ENCODE results near the gene HOXA2. TPM values are rescaled to one million over a fixed set of nuclear protein-coding genes. Genes with fewer than 3 reads are reported as not detected.

Gene HOXA2
- total RNA-seq, 1 donor from 2014 or later: 0.24 TPM

DNA sequence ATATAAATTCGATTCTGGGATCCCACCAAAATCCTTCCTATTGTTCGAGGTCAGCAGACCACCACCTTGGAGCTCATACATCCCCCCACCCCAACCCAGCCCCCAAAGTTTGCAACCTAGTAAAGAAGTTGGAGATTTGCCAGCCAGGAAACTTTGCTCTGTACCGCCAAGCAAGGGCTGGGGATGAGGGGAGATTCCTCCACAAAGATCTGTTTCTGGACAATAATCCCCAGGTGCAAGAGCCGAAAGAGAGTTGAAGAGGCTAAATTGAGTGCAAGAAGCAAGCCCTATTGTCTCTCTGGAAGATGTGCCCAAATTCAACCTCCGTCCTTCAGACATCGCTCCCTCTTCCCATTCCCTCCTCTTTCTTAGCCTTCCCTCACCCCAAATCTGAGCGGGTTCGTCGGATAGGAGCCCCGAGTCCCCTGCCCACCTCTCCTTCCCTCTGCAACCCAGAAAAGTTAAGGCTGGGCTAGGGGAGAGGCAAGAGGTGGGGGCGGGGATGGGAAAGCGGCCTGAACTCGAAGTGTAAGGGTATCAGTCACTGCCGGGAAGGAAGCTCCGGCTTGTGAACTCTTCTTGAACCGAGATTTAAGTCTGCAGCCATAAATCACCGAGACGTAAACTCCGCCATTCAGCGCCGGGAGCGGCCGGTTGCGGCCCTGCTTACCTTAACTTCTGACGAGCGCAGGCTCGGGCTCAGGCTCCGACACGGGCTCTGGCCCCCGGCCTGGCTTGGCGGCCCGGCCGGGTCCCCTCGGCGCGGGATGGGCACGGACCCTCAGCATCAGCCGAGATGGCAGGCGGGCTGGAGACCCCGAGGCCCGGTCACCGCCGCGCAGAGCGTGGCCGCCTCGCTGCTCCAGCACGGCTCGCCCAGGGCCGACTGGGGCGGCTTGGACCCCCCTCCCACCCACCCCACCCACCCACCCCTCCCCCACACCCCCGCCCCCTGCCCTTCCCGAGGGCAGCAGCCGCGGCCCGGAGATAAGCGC, 10.8 kb upstream of the HOXA2 start:
- DNase-seq (ENCODE audit: low spot score): peak; percentile 92

DNA sequence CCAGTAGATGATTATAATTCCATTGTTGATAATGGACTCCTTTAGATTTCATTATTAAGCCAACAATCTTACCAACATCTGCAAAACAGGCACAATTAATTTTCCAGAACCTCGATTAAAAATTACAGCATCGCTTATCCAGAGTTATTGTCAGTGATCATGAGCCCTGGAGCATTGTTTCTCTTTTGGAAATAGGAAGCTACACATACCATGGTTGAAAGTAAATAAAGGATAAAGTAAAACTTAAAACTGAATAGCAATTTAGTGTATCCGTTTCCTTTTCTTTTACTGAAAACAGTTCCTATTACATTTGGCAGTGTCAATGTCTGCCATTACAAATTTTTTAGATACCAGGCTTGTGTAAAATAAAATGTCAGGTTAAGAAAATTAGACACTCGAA, 9.9 kb upstream of the HOXA2 start:
- DNase-seq (ENCODE audit: low spot score): no peak

DNA sequence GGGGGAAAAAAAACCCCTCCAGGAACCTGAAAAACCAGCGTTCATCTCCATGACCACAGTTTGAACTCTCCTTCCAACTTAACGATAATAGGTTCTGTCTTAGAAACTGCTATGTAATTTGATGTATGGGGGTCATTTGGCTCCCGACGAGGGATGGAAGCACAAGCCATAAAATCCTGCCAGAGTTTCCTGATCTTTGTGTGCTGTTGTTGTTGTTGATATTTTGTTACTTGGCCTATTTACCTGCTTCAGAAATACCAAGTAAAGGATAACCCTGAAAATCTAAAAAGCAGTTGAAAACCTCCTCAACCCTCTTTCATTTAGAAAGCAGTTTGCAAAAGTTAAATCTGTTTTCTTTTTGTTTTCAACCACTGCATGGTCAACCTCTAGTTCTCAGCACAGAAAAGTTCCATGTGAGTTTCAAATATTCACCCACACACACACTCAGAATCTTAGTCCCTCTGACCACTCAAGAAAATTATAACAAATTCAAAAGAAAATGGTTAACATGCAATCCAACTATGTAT, 9.3 kb upstream of the HOXA2 start:
- peak; percentile 64 for DNase-seq (ENCODE audit: low spot score)

DNA sequence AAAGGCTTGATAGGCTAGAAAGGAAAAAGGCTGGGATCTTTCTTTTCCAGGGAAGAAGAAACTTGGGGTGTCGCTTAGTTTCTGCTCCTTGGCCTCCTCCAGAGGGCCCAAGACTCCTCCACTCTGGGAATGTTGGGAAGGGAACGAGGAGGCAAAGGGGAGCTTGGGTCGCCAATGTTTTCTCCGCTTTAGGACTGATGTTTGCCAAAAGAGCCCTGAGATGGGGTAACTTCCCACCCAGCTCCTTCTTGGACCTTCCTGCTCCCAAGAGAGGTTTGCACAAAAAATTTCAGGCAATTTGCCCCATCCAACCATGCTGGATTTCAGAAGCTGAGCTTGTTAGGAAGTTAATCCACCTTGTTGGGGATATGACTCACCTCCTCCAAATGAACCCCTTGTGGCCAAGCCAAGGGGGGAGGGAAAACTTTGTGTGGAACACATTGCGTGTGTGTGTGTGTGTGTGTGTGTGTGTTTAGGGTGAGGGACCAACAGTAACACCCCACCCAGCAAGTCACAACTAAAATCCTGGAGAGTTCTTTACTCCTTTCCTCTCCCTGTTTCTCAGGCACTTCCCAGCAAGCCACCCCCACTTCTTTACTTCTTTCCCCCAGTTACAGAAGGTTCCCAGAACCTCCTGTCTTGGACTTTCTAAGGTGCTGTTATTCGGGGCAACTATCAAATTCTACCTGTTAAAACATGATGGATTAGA, 8.7 kb upstream of the HOXA2 start:
- peak; percentile 53 for DNase-seq (ENCODE audit: low spot score)

DNA sequence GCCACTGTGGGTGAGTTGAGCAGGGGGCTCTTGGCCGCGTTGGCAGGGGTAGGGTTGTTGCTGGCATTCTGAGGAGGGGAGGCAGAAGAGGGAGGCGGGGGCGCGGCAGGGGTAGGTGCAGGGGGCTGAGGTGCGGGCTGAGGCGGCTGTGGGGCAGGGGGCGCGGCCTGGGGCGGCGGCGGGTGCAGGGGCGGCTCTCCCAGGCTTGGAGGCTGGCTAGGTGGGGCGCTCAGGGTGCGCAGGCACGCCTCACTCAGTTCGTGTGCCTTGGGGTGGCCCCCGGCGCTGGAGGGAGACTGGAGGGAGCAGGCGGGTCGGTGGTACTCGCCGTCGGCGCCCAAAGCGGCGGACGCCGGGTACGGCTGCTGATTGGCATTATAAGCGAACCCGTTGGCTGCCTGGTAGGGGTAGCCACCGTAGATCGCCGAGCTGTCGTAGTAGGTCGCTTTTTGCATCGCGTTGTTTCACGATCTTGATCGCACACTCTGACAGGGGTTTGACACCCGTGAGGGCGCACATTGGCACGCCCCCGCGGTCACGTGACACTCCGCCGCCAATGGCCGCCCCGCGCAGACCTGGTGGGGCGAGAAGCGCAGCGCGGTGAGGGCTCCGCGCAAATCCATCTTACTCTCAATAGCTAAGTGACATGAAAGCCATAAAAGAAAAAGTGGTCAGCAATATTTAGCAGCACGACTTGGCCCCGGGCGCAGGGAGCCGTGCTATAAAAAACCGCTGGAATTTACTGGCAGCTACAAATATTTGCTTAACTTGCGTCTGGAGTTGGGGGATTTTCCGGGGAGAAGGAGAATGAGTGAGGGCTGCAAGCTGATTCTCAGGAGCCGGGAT, 7.9 kb upstream of the HOXA2 start:
- DNase-seq (ENCODE audit: low spot score): peak; percentile 79

DNA sequence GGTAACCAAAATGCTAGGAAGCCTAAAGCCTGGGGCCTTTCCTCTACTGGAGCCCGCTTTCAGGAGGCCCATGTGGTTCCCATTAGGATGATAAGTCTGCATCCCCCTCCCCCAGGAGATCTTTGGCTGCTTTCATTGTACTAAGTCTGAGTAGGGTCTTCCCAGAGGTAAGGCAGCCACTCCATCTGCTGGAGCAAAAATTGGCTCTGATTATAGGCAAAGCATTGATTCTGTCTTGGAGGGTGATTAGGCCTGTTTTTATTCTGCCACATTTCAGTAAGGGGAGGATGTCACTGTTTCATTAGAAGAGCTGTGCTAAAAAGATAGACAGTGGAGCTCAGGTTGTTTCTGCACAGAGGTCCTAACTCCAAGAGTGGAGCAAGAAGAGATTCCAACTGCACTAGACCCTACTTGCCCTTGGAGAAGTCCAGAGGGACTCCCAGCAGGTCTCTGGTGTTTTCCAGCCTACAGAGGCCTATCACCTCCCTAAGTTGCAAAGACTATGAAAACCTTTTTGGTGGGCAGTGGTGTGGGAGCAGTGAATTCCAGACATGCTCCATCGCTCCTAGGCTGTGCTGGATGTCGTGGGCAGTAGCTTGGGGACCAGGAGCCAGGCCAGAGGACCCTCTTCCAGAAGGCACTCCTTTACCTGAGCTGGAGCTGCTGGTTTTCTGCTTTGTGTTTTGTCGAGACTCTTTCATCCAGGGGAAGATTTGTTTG, 7.1 kb upstream of the HOXA2 start:
- DNase-seq (ENCODE audit: low spot score): no peak

DNA sequence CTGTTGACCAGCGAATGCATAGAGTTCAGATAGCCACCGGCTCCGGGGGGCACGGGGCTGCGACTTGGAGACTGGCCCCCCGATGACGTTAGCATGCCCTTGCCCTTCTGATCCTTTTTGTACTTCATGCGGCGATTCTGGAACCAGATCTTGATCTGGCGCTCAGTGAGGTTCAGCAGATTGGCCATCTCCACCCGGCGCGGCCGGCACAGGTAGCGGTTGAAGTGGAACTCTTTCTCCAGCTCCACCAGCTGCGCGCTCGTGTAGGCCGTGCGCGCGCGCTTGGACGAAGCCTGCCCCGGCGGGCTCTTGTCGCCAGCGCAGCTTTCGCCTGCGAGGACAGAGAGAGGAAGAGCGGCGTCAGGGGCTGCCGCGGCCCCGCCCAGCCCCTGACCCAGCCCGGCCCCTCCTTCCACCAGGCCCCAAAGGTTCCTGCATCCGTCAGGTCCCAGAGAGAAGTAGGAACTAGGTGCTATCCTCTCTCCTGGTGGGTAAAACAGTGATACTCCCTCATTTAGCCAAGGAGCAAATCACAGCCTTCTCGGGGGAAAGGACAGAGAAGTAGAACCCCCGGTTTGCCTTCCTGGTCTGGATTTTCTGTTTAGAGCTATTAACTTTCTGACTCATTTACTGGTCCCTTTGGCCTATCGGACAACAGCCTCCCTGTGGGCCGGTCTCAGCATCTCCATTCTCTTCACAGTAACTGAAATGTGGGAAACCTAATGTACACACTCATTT, 6.1 kb upstream of the HOXA2 start:
- DNase-seq (ENCODE audit: low spot score): no peak

DNA sequence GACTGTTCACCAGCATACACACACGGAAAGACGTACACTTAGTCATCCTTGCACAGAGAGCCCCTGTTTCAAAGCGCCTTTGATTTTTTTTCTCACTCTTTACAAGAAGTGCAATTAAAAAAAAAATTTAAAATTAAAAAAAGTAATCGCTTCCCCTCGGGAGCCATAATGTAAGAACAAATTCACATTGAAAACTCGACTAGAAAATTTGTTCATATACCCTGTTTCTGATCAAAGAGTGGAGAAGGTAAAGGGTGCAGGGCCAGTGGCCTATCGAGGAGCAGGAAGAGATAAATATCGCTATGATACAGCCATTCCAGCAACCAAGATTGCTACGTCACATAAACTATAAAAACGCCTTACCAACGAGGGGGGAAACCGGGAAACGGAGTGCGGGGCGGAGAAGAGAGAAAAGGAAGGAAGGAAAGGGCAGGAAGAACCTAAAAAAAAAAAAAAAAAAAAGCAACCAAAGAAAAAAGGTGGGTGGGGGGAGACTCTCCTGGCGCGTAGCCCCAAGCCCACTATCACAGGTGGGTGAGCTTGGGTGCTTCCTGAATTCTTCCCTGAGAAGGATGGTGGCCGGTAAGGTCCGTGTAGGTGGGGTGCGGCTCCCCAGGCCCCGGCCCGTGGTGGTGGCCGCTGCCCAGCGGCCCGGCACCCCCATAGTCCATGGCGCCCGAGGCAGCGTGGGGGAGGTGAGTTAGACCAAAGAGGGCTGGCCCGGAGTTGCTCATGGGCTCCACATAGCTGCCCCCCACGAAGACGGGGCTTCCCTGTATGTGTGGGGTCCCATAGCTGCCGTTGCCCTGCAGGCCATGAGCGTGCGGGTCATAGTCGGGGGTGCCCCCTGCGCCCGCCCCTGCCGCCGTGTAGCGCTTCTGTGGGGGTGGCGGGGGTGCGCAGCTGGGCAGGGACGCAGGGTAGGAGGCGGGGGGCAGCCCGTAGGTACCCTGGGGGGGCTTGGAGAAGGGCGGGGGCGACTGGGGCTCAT, 5.2 kb upstream of the HOXA2 start:
- DNase-seq (ENCODE audit: low spot score): no peak

DNA sequence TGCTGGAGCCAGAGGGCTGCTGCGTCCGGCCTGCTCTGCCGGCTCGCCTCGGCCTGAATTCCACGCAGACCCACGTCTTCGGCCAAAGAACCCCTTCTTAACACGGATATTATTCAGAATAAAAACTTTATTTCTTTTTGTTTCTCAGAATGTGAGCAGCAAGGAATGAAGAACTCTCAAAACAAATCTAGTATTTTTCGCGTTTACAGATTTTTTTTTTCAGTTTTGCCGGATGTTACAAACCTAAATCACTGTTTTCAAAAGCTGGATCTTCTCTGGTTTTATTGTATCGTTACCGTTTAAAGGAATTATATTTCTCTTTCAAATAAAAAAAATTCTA, 4.4 kb upstream of the HOXA2 start:
- no peak for DNase-seq (ENCODE audit: low spot score)

DNA sequence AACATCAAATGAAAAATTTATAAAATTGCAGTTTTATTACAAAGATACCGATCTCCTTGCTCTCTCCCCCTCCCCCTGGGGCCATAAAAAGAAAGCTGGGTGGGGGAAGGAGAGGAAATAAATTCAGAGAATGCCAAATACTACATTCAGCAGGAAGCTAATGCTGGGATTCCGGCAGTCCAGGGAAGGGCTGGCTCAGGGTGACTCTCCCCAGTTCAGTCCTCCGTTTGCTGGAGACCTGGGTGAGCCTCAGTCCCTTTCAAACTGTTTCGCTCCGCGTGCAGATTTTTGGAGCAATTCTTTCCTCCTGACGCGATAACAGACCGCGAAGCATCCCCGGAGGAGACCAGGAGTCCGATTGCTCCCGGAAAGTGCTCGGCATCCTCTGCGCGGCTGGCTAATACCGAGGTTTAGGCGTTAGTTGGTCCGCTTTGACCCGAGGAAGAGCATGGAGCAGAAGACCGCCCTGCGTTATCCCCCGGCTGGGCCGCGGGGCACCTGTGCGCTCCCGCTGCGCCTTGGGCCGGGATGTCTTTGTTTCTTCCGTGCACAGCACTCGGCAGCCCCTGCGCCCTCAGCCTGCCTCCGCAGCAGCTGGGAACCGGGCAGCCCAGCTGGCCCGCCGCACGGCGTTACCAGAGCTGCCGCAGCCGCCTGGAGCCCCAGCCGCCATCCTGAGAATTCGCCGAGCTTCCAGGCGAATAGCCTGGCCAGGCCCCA, 3.9 kb upstream of the HOXA2 start:
- DNase-seq (ENCODE audit: low spot score): no peak

DNA sequence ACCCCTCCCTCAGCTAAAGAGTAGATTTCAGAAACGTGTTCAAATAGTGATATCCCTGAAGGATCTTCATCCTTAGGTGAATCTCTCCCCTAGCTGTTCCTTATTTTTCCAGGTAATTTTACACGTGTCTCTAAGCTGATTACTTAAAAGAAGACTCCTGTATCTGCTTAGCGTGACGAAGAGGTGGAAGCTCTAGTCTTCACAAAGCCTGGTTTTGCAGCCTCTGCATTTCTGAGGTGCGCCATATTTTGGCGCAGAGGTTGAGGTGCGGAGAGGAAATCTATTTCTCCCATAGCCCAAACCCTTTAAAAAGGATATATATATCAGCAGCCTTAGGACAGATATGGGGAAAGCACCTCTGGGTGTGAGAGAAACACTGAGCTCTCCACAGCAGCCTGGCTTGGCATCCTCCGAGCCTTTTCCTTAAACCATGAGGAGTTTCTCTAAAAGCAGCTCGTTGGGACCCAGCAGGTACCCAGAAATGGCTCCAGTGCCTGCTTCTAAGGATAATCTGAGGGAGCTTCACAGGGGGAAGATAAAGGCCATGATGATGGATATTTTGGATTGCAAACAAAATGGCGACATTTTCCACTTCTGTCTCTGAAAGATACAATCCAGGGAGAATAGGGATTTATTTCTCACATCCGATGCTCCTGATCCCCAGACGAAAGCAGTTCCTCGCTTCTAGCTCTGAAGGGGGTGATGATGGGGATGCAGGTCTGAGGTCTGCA, 3.0 kb upstream of the HOXA2 start:
- no peak for DNase-seq (ENCODE audit: low spot score)

DNA sequence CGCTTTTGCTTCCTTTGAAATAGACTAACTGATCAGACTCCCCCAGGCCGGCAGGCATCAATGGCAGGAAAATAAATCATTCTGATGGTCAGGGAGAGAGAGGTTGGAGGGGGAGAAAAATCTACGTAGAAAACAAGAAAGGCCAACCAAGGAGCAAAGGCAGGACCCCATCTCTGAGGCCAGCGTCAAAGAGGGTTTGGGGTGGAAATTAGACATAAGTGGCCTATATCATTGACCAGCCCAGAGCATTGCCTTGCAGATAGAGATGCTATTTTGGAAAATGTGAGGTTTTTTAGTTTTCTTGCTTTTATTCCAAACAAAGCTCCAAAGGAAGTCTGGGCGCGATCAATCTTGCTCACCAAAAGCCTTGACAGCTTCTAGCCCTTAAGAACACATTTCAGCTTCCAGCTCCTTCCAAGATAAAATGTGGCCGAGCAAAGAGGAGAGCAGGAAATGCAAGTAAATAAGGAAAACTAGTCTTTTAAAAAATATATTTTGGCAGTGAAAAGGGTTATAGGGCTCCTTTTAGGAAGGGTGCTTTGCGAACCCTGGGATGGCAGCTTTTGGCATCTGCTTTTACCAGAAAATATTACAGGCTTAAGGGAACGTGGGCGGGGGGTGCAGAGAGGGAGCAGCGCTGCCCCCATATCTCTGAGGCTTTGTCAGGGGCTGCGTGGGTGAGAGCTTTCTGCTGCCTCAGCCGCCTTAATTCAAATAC, 2.0 kb upstream of the HOXA2 start:
- peak; percentile 73 for DNase-seq (ENCODE audit: low spot score)

DNA sequence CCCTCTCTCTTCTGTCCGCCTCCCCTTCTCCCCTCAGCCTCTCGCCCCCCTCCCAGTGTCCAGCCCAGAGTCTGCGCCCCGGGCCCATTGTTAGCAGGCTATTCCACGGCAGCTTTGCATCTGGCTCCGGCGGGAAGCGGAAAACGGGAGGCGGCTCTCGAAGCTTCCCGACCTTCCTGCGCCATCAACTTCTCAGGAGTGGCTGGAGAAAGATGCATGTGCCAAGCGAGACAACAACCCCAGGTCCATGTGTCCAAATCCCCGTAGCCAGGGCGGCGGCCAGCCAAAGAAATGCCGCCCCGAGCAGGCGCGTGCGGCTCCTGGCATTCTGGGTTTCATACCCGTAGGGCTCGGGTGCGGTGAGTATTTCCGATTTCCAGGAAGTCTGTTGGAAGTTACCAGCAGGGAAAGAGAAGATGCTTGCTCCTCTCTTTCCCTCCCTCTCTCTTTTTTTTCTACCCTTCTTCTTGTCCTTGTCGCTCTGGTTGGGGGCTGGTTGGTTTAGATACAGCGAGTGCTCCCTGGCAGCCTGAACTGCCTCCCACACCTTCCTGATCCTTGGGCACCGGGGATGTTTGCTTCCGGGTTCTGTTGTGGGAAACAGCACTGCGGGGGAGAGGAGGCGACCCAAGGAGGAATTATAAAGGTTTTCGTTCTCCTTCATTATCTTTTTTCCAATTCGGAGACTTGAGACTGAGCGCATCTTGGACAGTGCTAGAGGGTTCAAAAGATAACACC, 1.2 kb upstream of the HOXA2 start:
- no peak for DNase-seq (ENCODE audit: low spot score)

DNA sequence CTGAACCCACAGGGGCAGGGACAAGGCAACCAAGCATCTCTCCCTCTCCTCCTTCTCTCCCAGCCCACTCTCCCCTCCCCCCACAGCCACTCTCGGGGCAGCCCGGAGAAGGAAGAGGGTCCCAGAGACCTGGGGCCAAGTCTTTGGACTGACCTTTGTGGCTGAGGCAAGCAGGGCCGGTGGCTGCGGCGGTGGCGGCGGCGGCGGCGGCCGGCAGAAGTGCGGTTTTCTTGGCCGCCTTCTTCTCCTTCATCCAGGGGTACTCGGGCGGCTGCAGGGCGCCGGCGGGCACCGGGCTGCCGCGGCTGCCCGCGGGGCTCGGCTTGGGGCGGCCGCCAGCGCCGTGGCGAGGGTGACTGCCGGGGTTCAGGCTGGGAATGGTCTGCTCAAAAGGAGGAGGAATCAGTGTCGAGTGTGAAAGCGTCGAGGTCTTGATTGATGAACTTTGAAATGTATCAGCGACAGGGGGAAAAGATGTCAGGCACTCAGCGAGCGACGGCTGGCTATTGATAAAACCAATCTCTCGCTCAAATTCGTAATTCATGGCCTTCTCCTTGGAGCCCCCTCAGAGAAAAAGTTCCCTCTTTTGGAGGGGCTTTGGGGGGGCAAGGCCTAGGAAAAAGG, 414 bp downstream of the HOXA2 start:
- DNase-seq (ENCODE audit: low spot score): no peak

DNA sequence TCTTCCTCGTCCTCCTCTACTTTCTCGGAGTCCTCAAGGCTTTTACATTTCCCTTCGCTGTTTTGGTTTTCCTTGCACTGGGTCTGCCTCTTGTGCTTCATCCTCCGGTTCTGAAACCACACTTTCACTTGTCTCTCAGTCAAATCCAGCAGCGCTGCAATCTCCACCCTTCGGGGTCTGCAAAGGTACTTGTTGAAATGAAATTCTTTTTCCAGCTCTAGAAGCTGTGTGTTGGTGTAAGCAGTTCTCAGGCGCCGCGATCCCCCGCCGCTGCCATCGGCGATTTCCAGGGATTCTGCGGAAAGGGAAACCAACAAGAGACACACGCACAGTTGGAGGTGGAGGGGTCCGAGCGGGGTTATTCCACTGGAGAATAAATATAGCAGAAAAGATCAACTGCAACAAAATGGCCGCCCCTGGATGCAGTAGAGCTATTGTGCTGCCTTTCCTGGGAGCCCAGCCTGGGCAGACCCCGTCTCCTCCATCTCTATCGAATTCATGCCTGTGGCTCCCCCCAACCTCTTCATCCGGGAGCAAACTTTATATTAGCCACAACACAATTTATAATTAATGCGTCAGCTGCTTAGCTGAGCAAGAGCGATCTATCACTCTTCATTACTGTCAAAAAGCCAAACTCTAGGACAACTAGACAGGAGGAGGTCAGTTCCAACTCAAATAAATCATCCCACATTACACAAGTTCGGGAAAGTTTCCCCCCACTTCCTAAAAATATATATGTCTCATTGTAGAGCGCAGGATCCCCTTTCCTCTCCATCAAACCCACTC, 1.1 kb downstream of the HOXA2 start:
- peak; percentile 4 for DNase-seq (ENCODE audit: low spot score)

Measured in umbilical cord (tissue), 2 donors.